ENCODE measurements around the gene CFAP57. TPM values are rescaled to one million over a fixed set of nuclear protein-coding genes. Genes with fewer than 3 reads are reported as not detected.

Gene CFAP57
- total and polyA plus RNA-seq, 9 of the 15 experiments (the other 6 are each of a cell fraction or from before 2014, with no cell fraction given): 0.04 to 0.22 (median 0.07) TPM; not detected in 3

DNA sequence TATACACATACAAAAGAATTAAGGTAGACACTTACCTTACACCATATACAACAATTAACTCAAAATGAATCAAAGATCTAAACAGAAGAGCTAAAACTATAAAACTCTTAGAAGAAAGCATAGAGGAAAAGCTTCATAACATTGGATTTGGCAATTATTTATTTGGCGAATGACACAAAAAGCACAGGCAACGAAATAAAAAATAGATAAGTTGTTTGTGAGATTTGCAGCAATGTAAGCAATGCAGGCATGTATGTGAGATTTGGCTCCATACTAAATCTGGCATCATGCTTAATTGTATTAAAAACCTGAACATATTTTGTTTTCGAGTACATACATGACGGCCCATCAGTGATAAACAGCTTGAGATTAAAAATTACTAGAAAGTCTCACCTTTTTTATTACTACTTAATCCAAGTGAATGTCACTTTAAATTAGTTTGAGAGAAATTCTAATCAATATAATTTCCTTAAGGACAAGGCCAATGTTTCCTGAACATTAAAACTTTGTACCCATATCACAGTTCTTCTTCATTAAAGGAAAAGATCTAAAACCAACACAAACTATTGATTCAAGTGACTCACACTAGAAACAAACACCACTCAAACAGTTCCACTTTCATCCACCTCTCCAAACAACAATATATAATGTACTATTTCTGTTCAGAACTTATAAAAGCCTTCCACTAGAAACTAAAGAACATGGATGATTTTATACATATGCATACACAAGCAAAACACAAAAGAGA lies 74.5 kb downstream of the CFAP57 start:
- Histone ChIP-seq H3K4me2 (ENCODE audit: insufficient read depth, low read length) (no peak overlapping the region), H3K4me3 (no peak overlapping the region), H3K27ac (ENCODE audit: extremely low read depth, low read depth, low read length) (no peak overlapping the region), H3K36me3 (ENCODE audit: control insufficient read depth, insufficient read depth, low read length) (no peaks in the 10 kb centered on the region), H3K9me3 (replicated peaks; ENCODE audit: control insufficient read depth, insufficient read depth, low read depth, low read length) (no peaks in the 10 kb centered on the region; the same call in 1 of the 2 replicates), H3K9me1 (ENCODE audit: control insufficient read depth, insufficient read depth, low read length) (no peaks in the 10 kb centered on the region), H3K79me2 (ENCODE audit: control insufficient read depth, insufficient read depth, low read length) (no peaks in the 10 kb centered on the region), H3K4me1 (replicated peaks in 1 of 2; ENCODE audit: control insufficient read depth in 2 of 2, insufficient read depth in 2 of 2, low read length in 2 of 2) (no peaks in the 10 kb centered on the region), H3K9ac (ENCODE audit: insufficient read depth in 1 of 2, low read depth in 2 of 2, low read length in 2 of 2) (no peak overlapping the region), H4K20me1 (replicated peaks; ENCODE audit: control insufficient read depth, insufficient read depth, low read length) (no peaks in the 10 kb centered on the region), H2AFZ (ENCODE audit: low read depth, low read length) (no peak overlapping the region), H3K27me3 (ENCODE audit: control insufficient read depth in 2 of 2, insufficient read depth in 2 of 2, low read length in 2 of 2) (peaks cover 13 to 28% of the 10 kb centered on the region in 2 experiments)
- intact Hi-C loops (cut with micrococcal nuclease) (no loop called here), in situ Hi-C loops (cut with MboI) (no loop called here)
- FAIRE-seq: no peak
- WGBS (ENCODE audit: insufficient coverage, low coverage, missing lambda C conversion rate): 0% methylated on average over 4 of the region's 4 CpGs
- CTCF ChIA-PET (ENCODE audit: low intra/inter-chr PET ratio): no interaction called here
- POLR2A ChIA-PET: no interaction called here
- DNase-seq (ENCODE audit: extremely low read depth in 1 of 4, low spot score in 3 of 4): no peak
- ATAC-seq: no peak
- no peak for TF ChIP-seq TAF7 (tag; IDR thresholded peaks at IDR 0.05)
- no peak for TF ChIP-seq CBFB (CRISPR knock-in tag; IDR thresholded peaks at IDR 0.05)
- peak; percentile 85 for TF ChIP-seq CBX8 (IDR thresholded peaks at IDR 0.05; ENCODE audit: borderline replicate concordance, extremely low read depth, low read depth, low read length, poor library complexity, severe bottlenecking)
- TF ChIP-seq XRCC3 (IDR thresholded peaks at IDR 0.05): no peak
- TF ChIP-seq SREBF1 (IDR thresholded peaks at IDR 0.05; ENCODE audit: borderline replicate concordance, low read depth, low read length): no peak
- no peak for TF ChIP-seq SUPT5H (IDR thresholded peaks at IDR 0.05)
- TF ChIP-seq CBX2 (IDR thresholded peaks at IDR 0.05; ENCODE audit: insufficient read depth, low read length, poor library complexity, severe bottlenecking): peak; percentile 75
- TF ChIP-seq PCBP1 (IDR thresholded peaks at IDR 0.05; ENCODE audit: low read depth, low read length, poor library complexity, severe bottlenecking): no peak
- no TSS peak for BruUV-seq (replicated peaks)

Data from K562 (cell line).